ENCODE results near the gene PCDHA6.
"Not testable (repeated sequence)": the region's sequence is repeated elsewhere in the genome, so short reads cannot be mapped to it uniquely, and the experiment has no call there.

PCDHA6 gene

GRCh38 chr5:140862441-140863295, 34.9 kb downstream of the PCDHA6 start:
- no peak for DNase-seq (ENCODE audit: low spot score)

- DNase-seq (ENCODE audit: low spot score): no peak
Observed at GRCh38 chr5:140868721-140869554, 41.2 kb downstream of the PCDHA6 start, which contains the start of gene PCDHA11. PCDHA11 (plus strand) TSS chr5:140868957; CDS start chr5:140869104, 147 bp downstream.

- no peak for DNase-seq (ENCODE audit: low spot score)
Observed at GRCh38 chr5:140869555-140869886, 41.8 kb downstream of the PCDHA6 start.

GRCh38 chr5:140870221-140871201, 42.8 kb downstream of the PCDHA6 start:
- no peak for DNase-seq (ENCODE audit: low spot score)

- DNase-seq (ENCODE audit: low spot score): no peak
Observed at GRCh38 chr5:140875085-140876065, 47.6 kb downstream of the PCDHA6 start, which contains the start of gene PCDHA12. PCDHA12 (plus strand) TSS chr5:140875308; CDS start chr5:140875473, 165 bp downstream.

- DNase-seq (ENCODE audit: low spot score): not testable (repeated sequence)
Observed at GRCh38 chr5:140876541-140877261, 48.9 kb downstream of the PCDHA6 start.

GRCh38 chr5:140877262-140877581, 49.5 kb downstream of the PCDHA6 start:
- no peak for DNase-seq (ENCODE audit: low spot score)

Measured in CD4-positive, alpha-beta T cell treated with Interleukin-2 at 100 ng/mL for 4 hours (primary cell).